ENCODE data around the gene GEMIN7. TPM values are rescaled to one million over a fixed set of nuclear protein-coding genes. Genes with fewer than 3 reads are reported as not detected.
"Not testable (repeated sequence)": the region's sequence is repeated elsewhere in the genome, so short reads cannot be mapped to it uniquely, and the experiment has no call there.

GEMIN7 gene
- total RNA-seq, 1 donor from 2014 or later, result 30.8 TPM

DNA sequence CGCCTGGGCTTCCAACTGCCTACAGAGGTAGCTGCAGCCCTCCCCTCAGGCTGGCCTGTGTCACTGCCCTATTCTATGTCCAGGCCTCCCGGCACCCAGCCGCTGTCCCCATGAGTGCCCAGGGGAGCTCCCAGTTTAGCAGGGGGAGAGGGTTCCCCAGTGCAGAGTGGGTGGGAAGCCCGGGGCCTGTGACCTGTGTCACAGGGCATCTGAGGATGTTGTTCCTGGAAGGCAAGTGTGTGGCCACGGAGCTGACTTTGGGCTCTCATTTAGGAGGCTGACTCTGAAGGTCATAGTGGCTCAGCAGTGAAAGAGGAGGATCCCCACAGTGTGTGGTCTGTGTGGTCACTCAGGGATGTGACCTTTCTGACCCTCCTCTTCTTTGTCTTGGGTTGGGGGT lies 39.0 kb downstream of the GEMIN7 start:
- no peak overlapping the region for H3K27ac Mint-ChIP-seq (ENCODE audit: unreplicated experiment)
- H3K27me3 Mint-ChIP-seq (ENCODE audit: unreplicated experiment), result peaks cover 10% of the 10 kb centered on the region
- H3K36me3 Mint-ChIP-seq (ENCODE audit: low read depth, unreplicated experiment), result peaks cover 10% of the 10 kb centered on the region
- DNase-seq (ENCODE audit: low spot score), result no peak
- H3K4me1 Mint-ChIP-seq (ENCODE audit: unreplicated experiment), result peaks cover 16% of the 10 kb centered on the region
- H3K4me3 Mint-ChIP-seq (ENCODE audit: unreplicated experiment), result no peak overlapping the region
- no peaks in the 10 kb centered on the region for H3K9me3 Mint-ChIP-seq (ENCODE audit: unreplicated experiment)
- TF ChIP-seq, protein P1, sequence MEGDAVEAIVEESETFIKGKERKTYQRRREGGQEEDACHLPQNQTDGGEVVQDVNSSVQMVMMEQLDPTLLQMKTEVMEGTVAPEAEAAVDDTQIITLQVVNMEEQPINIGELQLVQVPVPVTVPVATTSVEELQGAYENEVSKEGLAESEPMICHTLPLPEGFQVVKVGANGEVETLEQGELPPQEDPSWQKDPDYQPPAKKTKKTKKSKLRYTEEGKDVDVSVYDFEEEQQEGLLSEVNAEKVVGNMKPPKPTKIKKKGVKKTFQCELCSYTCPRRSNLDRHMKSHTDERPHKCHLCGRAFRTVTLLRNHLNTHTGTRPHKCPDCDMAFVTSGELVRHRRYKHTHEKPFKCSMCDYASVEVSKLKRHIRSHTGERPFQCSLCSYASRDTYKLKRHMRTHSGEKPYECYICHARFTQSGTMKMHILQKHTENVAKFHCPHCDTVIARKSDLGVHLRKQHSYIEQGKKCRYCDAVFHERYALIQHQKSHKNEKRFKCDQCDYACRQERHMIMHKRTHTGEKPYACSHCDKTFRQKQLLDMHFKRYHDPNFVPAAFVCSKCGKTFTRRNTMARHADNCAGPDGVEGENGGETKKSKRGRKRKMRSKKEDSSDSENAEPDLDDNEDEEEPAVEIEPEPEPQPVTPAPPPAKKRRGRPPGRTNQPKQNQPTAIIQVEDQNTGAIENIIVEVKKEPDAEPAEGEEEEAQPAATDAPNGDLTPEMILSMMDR (IDR thresholded peaks at IDR 0.05; ENCODE audit: unreplicated experiment), result no peak

GRCh38 chr19:45118591-45119355 lies 39.7 kb downstream of the GEMIN7 start:
- not testable (repeated sequence) for H3K4me3 Mint-ChIP-seq (ENCODE audit: unreplicated experiment); H3K9me3 Mint-ChIP-seq (ENCODE audit: unreplicated experiment); DNase-seq (ENCODE audit: low spot score); H3K27ac Mint-ChIP-seq (ENCODE audit: unreplicated experiment)
- peaks cover 16% of the 10 kb centered on the region for H3K4me1 Mint-ChIP-seq (ENCODE audit: unreplicated experiment)
- peaks cover 10% of the 10 kb centered on the region for H3K27me3 Mint-ChIP-seq (ENCODE audit: unreplicated experiment)
- H3K36me3 Mint-ChIP-seq (ENCODE audit: low read depth, unreplicated experiment), result peaks cover 11% of the 10 kb centered on the region

- TF ChIP-seq, protein P1 (IDR thresholded peaks at IDR 0.05; ENCODE audit: unreplicated experiment), result no peak
- H3K4me3 Mint-ChIP-seq (ENCODE audit: unreplicated experiment), result no peak overlapping the region
- peaks cover 13% of the 10 kb centered on the region for H3K36me3 Mint-ChIP-seq (ENCODE audit: low read depth, unreplicated experiment)
- no peaks in the 10 kb centered on the region for H3K9me3 Mint-ChIP-seq (ENCODE audit: unreplicated experiment)
- H3K27me3 Mint-ChIP-seq (ENCODE audit: unreplicated experiment), result peaks cover 12% of the 10 kb centered on the region
- H3K4me1 Mint-ChIP-seq (ENCODE audit: unreplicated experiment), result peaks cover 16% of the 10 kb centered on the region
- H3K27ac Mint-ChIP-seq (ENCODE audit: unreplicated experiment), result no peak overlapping the region
- DNase-seq (ENCODE audit: low spot score), result no peak
These were observed 40.5 kb downstream of the GEMIN7 start for GRCh38 chr19:45119582-45119981.

- Mint-ChIP-seq H3K4me1 (ENCODE audit: unreplicated experiment) (peaks cover 14% of the 10 kb centered on the region), H3K36me3 (ENCODE audit: low read depth, unreplicated experiment) (peaks cover 13% of the 10 kb centered on the region), H3K27ac (ENCODE audit: unreplicated experiment) (peak overlapping the region; percentile 76), H3K4me3 (ENCODE audit: unreplicated experiment) (no peak overlapping the region), H3K9me3 (ENCODE audit: unreplicated experiment) (no peaks in the 10 kb centered on the region), H3K27me3 (ENCODE audit: unreplicated experiment) (peaks cover 6% of the 10 kb centered on the region)
- no peak for DNase-seq (ENCODE audit: low spot score)
- TF ChIP-seq, protein P1 (IDR thresholded peaks at IDR 0.05; ENCODE audit: unreplicated experiment), result no peak
These were observed 42.8 kb downstream of the GEMIN7 start for GRCh38 chr19:45121827-45122345.

DNA sequence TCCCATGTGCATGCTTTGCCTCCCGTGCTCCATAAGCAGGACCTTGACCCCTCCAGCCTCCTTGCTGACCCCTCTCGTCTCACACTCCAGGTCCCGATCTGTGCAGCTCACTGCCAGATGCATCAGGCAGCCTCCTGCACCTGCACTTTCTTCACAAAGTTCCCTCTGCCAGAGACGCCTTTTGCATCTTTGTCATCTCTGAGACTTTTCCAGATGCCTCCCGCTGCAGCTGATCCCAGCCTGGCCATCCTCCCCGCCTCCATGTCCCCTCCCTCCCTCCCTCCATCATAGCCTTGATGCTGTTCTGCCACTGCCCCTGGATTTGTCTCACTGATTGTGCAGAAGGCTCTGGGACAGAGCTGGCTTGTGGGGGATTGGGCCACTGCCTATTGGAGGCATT lies 43.8 kb downstream of the GEMIN7 start:
- Mint-ChIP-seq H3K4me3 (ENCODE audit: unreplicated experiment) (no peak overlapping the region), H3K27ac (ENCODE audit: unreplicated experiment) (no peak overlapping the region)
- TF ChIP-seq, protein P1 (IDR thresholded peaks at IDR 0.05; ENCODE audit: unreplicated experiment), result no peak

More for the DNA sequence above, 43.8 kb downstream of the GEMIN7 start:
- H3K4me1 Mint-ChIP-seq (ENCODE audit: unreplicated experiment), result peaks cover 14% of the 10 kb centered on the region
- H3K36me3 Mint-ChIP-seq (ENCODE audit: low read depth, unreplicated experiment), result peaks cover 13% of the 10 kb centered on the region
- H3K27me3 Mint-ChIP-seq (ENCODE audit: unreplicated experiment), result peaks cover 4% of the 10 kb centered on the region
- no peaks in the 10 kb centered on the region for H3K9me3 Mint-ChIP-seq (ENCODE audit: unreplicated experiment)
- DNase-seq (ENCODE audit: low spot score), result no peak
